PC-3 (cell line): ENCODE data around the gene ABCD4. TPM values are rescaled to one million over a fixed set of nuclear protein-coding genes. Genes with fewer than 3 reads are reported as not detected.
A peak's percentile ranks its signal among the peaks of the same experiment; 100 is the strongest.

Source experiments
- ATAC-seq: fragments of 200-7000 bp; cut with Tn5 transposase; 2 replicates; pipeline ENCODE4 v1.9.1; 2020; ENCODE audit warnings: mild to moderate bottlenecking, moderate library complexity
- BruUV-seq: library from RNA; stranded (reverse); fragments of 400-500 nt; replicated peaks from 2 replicates; lab custom pipeline; 2021; lab: Mats Ljungman, UMichigan
- CTCF ChIA-PET: fragments of 300-600 bp; sonication (Branson Sonifier 250); formaldehyde crosslinking; loops from one replicate; lab custom pipeline; 2022; ENCODE audit warnings: antibody characterized with exemption; lab: Charles Lee
- POLR2A ChIA-PET: fragments of 300-600 bp; sonication (Branson Sonifier 250); formaldehyde crosslinking; loops from one replicate; lab custom pipeline; 2022; ENCODE audit warnings: antibody characterized with exemption; ENCODE audit not compliant: unreplicated experiment; lab: Charles Lee
- DNase-seq: peaks from one replicate; pipeline ENCODE4 v3.0.0-alpha.2; 2015
- H2AFZ ChIP-seq: fragments of 300-600 bp; sonication (generic); 2 replicates; pipeline ENCODE4 v1.6.0; 2016; ENCODE audit warnings: antibody characterized with exemption, low read length
- H3F3A ChIP-seq: fragments of 300-600 bp; sonication (generic); one replicate; pipeline ENCODE4 v1.6.0; 2017; ENCODE audit warnings: antibody characterized with exemption, low read length, control low read depth, mild to moderate bottlenecking; ENCODE audit not compliant: unreplicated experiment
- H3K27ac ChIP-seq: fragments of 300-600 bp; sonication (generic); 2 replicates; pipeline ENCODE4 v1.5.1; 2016; ENCODE audit warnings: mild to moderate bottlenecking, low read length
- H3K27me3 ChIP-seq: fragments of 300-600 bp; sonication (generic); 2 replicates; pipeline ENCODE4 v1.6.1; 2016; ENCODE audit warnings: low read length, mixed read lengths
- H3K36me3 ChIP-seq: fragments of 300-600 bp; sonication (generic); 2 replicates; pipeline ENCODE4 v1.6.1; 2016; ENCODE audit warnings: low read depth, mixed run types, low read length, mixed read lengths
- H3K4me1 ChIP-seq: fragments of 300-600 bp; sonication (generic); 2 replicates; pipeline ENCODE4 v1.5.1; 2016; ENCODE audit warnings: low read length; ENCODE audit not compliant: insufficient read depth
- H3K4me2 ChIP-seq: fragments of 300-600 bp; sonication (generic); 2 replicates; pipeline ENCODE4 v1.6.0; 2016; ENCODE audit warnings: low read length
- H3K4me3 ChIP-seq: fragments of 300-600 bp; sonication (generic); 2 replicates; pipeline ENCODE4 v1.5.1; 2016; ENCODE audit warnings: mild to moderate bottlenecking, low read length, mixed read lengths
- H3K79me2 ChIP-seq: fragments of 300-600 bp; sonication (generic); 2 replicates; pipeline ENCODE4 v1.6.1; 2017; ENCODE audit warnings: low read length, mixed read lengths
- H3K9ac ChIP-seq: fragments of 300-600 bp; sonication (generic); 2 replicates; pipeline ENCODE4 v1.6.0; 2016; ENCODE audit warnings: mild to moderate bottlenecking, low read length
- H3K9me2 ChIP-seq: fragments of 300-600 bp; sonication (generic); replicated peaks from 2 replicates; pipeline ENCODE4 v1.6.1; 2016; ENCODE audit warnings: mixed run types, low read length, mixed read lengths
- H3K9me3 ChIP-seq: fragments of 300-600 bp; sonication (generic); 2 replicates; pipeline ENCODE4 v1.6.1; 2016; ENCODE audit warnings: low read length, mixed read lengths
- H4K20me1 ChIP-seq: fragments of 300-600 bp; sonication (generic); 2 replicates; pipeline ENCODE4 v1.6.1; 2016; ENCODE audit warnings: low read length, mixed read lengths
- CTCF ChIP-seq: fragments of 300-600 bp; sonication (generic); conservative IDR thresholded peaks from 2 replicates; pipeline ENCODE4 v1.5.1; 2017; ENCODE audit warnings: antibody characterized with exemption, low read depth, mild to moderate bottlenecking, low read length
- EZH2 ChIP-seq: fragments of 300-600 bp; sonication (generic); IDR thresholded peaks from one replicate; pipeline ENCODE4 v1.6.1; 2017; ENCODE audit warnings: antibody characterized with exemption, mild to moderate bottlenecking, low read length; ENCODE audit not compliant: unreplicated experiment
- EZH2phosphoT487 ChIP-seq: fragments of 300-600 bp; sonication (generic); IDR thresholded peaks from 2 replicates; pipeline ENCODE4 v1.6.1; 2018; ENCODE audit warnings: mild to moderate bottlenecking, antibody characterized with exemption, low read length, borderline replicate concordance
- intact Hi-C: fragments of 100-400 bp; cut with micrococcal nuclease; formaldehyde crosslinking; loops from 2 replicates; pipeline ENCODE4 v1.9.0; 2023
- total RNA-seq: library from RNA; depleted of rRNA; stranded (reverse); fragments of >200 nt; gene quantifications from 2 replicates; pipeline ENCODE4 v1.2.3, GENCODE V29; 2014

The ABCD4 gene
- total RNA-seq, 1 experiment from 2014 or later = 27.1 TPM

GRCh38 chr14:74309125-74310022, 6.6 kb upstream of the ABCD4 start:
- no peak overlapping the region for H3K4me3 ChIP-seq
- BruUV-seq = no TSS peak
- H3F3A ChIP-seq = no peaks in the 10 kb centered on the region
- no peak overlapping the region for H2AFZ ChIP-seq
- H3K36me3 ChIP-seq = no peaks in the 10 kb centered on the region
- no peaks in the 10 kb centered on the region for H3K4me1 ChIP-seq
- TF ChIP-seq EZH2phosphoT487 = no peak
- TF ChIP-seq EZH2 = no peak
- TF ChIP-seq CTCF = no peak
- DNase-seq (no peak), ATAC-seq (no peak)
- no peak overlapping the region for H3K9ac ChIP-seq
- H3K27ac ChIP-seq = no peak overlapping the region
- intact Hi-C loops = no loop called here
- POLR2A ChIA-PET = no interaction called here
- CTCF ChIA-PET = no interaction called here
- no peaks in the 10 kb centered on the region for H3K27me3 ChIP-seq
- no peak overlapping the region for H3K4me2 ChIP-seq
- no peaks in the 10 kb centered on the region for H4K20me1 ChIP-seq
- H3K9me3 ChIP-seq = no peaks in the 10 kb centered on the region
- H3K79me2 ChIP-seq = no peaks in the 10 kb centered on the region
- H3K9me2 ChIP-seq = no peaks in the 10 kb centered on the region

GRCh38 chr14:74308695-74309094, 6.0 kb upstream of the ABCD4 start:
- ChIA-PET CTCF (no interaction called here), POLR2A (no interaction called here)
- no TSS peak for BruUV-seq
- Histone ChIP-seq H3K4me3 (no peak overlapping the region), H3F3A (no peaks in the 10 kb centered on the region), H3K27me3 (no peaks in the 10 kb centered on the region), H3K27ac (no peak overlapping the region), H2AFZ (no peak overlapping the region), H3K79me2 (no peaks in the 10 kb centered on the region), H3K36me3 (no peaks in the 10 kb centered on the region), H3K4me1 (no peaks in the 10 kb centered on the region), H3K4me2 (no peak overlapping the region), H3K9me3 (no peaks in the 10 kb centered on the region), H3K9ac (no peak overlapping the region), H4K20me1 (no peaks in the 10 kb centered on the region), H3K9me2 (no peaks in the 10 kb centered on the region)
- intact Hi-C loops = no loop called here
- TF ChIP-seq CTCF (no peak), EZH2phosphoT487 (no peak), EZH2 (no peak)
- no peak for ATAC-seq
- DNase-seq = no peak

- peak; percentile 51 for TF ChIP-seq CTCF
- TF ChIP-seq EZH2phosphoT487 = no peak
- TF ChIP-seq EZH2 = no peak
- no peaks in the 10 kb centered on the region for H3K9me3 ChIP-seq
- peaks cover 27% of the 10 kb centered on the region for H3K79me2 ChIP-seq
- H3F3A ChIP-seq = no peaks in the 10 kb centered on the region
- TSS peak; percentile 56 for BruUV-seq
- H3K9me2 ChIP-seq = no peaks in the 10 kb centered on the region
- peak; percentile 58 for ATAC-seq
- intact Hi-C loops = no loop called here
- H3K27ac ChIP-seq = no peak overlapping the region
- peak overlapping the region; percentile 87 for H3K4me3 ChIP-seq
- peak overlapping the region; percentile 93 for H3K4me2 ChIP-seq
- H3K36me3 ChIP-seq = peaks cover 5% of the 10 kb centered on the region
- ChIA-PET CTCF (no interaction called here), POLR2A (interaction anchor here (0.7 kb wide), 1 partner anchor 110 kb away, joined by 3 read pairs; no protein-coding TSS in a partner anchor)
- H4K20me1 ChIP-seq = no peaks in the 10 kb centered on the region
- H3K27me3 ChIP-seq = no peaks in the 10 kb centered on the region
- H3K4me1 ChIP-seq = peaks cover 17% of the 10 kb centered on the region; the same call in 1 of the 2 replicates
- peak overlapping the region; percentile 71 for H3K9ac ChIP-seq
- H2AFZ ChIP-seq = peak overlapping the region; percentile 91
- peak; percentile 43 for DNase-seq
These were observed 544 bp downstream of the ABCD4 start for GRCh38 chr14:74302152-74302628.
